RWPE2 (cell line): ENCODE results near the gene JPT1.

Experiments used
- ATAC-seq: fragments of 200-7000 bp; cut with Tn5 transposase; 3 replicates; pipeline ENCODE4 v1.9.1; 2021; ENCODE audit warnings: low read depth
- DNase-seq: peaks from one replicate; pipeline ENCODE4 v3.0.0-alpha.2; 2020; ENCODE audit warnings: low spot score
- H3K27ac ChIP-seq: fragments of 450-650 bp; 2 replicates; pipeline ENCODE4 v1.5.1; 2017; ENCODE audit warnings: mild to moderate bottlenecking; ENCODE audit not compliant: poor library complexity, severe bottlenecking
- H3K27me3 ChIP-seq: fragments of 250-450 bp; sonication (Bioruptor Pico); 2 replicates; pipeline ENCODE4 v1.5.1; 2021; ENCODE audit warnings: mild to moderate bottlenecking, moderate library complexity; ENCODE audit not compliant: insufficient read depth, poor library complexity, severe bottlenecking
- H3K36me3 ChIP-seq: fragments of 250-450 bp; sonication (Bioruptor Pico); 2 replicates; pipeline ENCODE4 v1.5.1; 2020; ENCODE audit warnings: low read depth, mild to moderate bottlenecking, moderate library complexity
- H3K4me1 ChIP-seq: fragments of 250-450 bp; sonication (Bioruptor Pico); 2 replicates; pipeline ENCODE4 v1.5.1; 2021; ENCODE audit warnings: mild to moderate bottlenecking, moderate library complexity; ENCODE audit not compliant: insufficient read depth, poor library complexity, severe bottlenecking
- H3K4me3 ChIP-seq: fragments of 250-450 bp; sonication (Bioruptor Pico); 2 replicates; pipeline ENCODE4 v1.5.1; 2021; ENCODE audit warnings: mild to moderate bottlenecking, moderate library complexity; ENCODE audit not compliant: severe bottlenecking
- H3K9me3 ChIP-seq: fragments of 250-450 bp; sonication (Bioruptor Pico); 2 replicates; pipeline ENCODE4 v1.5.1; 2021; ENCODE audit warnings: mild to moderate bottlenecking, moderate library complexity; ENCODE audit not compliant: severe bottlenecking
- CTCF ChIP-seq: fragments of 450-650 bp; IDR thresholded peaks from one replicate; pipeline ENCODE4 v1.5.1; 2017; ENCODE audit warnings: mild to moderate bottlenecking, moderate library complexity; ENCODE audit not compliant: poor library complexity, severe bottlenecking

The JPT1 gene

GRCh38 chr17:75131278-75132017, 22.9 kb downstream of the JPT1 start, which contains the start of gene NT5C:
Gene NT5C, minus strand, starts transcription at chr17:75131742. Its CDS starts 35 bp downstream, at chr17:75131707.
- DNase-seq: peak; percentile 82
- TF ChIP-seq CTCF: peak; percentile 83
- Histone ChIP-seq H3K9me3 (no peaks in the 10 kb centered on the region), H3K36me3 (peaks cover 40% of the 10 kb centered on the region), H3K4me3 (peak within 1 kb of the TSS; percentile 62), H3K27me3 (no peaks in the 10 kb centered on the region), H3K4me1 (peaks cover 11% of the 10 kb centered on the region), H3K27ac (peak within 1 kb of the TSS; percentile 87)
- ATAC-seq: peak; percentile 79

DNA sequence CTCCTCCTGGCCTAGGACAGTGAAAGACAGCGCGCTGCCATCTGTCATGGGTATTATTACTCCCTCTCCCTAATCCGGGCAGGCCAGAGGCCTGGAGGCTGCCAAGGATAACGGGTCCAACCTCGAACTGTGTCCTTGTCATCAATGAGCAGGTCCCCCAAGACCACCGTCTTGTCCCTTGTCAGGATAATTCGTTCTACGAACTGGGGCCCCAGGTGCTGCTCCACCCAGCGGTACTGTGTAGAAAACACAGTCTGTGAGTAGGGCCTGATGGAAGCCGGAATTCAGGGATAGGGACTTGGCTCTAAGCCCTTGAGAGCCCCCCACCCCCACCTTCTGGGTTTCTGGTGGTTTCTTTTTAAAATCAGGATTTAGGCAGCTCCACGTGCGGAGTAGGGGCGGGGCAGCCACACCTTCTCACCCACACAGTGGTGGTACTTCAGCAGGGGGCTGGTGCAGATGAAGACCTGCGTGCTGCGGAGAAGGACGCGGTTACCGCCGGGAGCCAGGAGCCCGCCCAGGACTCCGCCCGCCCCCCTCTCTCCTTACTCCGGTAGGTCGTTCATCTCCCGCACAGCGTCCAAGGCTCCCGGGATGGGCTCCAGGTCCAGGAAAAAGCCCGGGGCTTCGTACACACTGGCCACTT, 23.6 kb downstream of the JPT1 start:
- Histone ChIP-seq H3K27me3 (no peaks in the 10 kb centered on the region), H3K36me3 (peaks cover 33% of the 10 kb centered on the region), H3K27ac (peak overlapping the region; percentile 87), H3K4me1 (peaks cover 13% of the 10 kb centered on the region), H3K4me3 (peak overlapping the region; percentile 62), H3K9me3 (no peaks in the 10 kb centered on the region)
- peak; percentile 50 for ATAC-seq
- peak; percentile 59 for TF ChIP-seq CTCF
- DNase-seq: no peak

DNA sequence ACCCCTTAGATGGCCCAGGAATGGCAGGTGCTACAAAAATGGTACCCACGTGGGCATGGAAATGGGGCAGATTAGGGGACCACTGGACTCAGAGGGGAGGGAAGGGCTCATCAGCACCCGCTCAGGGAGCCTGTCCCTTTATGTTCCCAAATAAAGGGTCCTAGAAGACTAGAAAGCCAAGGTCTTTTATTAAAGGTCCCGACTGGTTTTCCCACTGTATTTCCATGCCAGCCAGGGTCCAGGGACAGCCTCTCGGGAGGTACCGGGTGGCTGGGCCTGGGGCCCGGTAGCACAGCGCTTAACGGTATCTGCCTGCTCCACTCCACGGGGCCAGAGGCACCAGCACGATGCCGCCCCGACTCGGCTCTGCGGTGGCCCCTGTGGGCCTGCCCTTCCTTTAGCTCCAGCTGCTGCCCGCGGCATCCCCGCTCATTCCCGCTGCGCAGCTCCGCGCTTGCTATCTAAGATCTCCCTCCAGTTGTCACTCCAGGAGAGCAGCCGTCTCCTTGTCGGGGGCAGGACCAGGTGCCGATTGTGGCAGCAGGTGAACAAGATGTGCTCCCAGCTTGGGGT, 24.2 kb downstream of the JPT1 start:
- ATAC-seq: no peak
- Histone ChIP-seq H3K9me3 (no peaks in the 10 kb centered on the region), H3K4me3 (peak overlapping the region; percentile 62), H3K4me1 (peaks cover 18% of the 10 kb centered on the region), H3K27ac (peak overlapping the region; percentile 87), H3K36me3 (peaks cover 27% of the 10 kb centered on the region), H3K27me3 (no peaks in the 10 kb centered on the region)
- no peak for TF ChIP-seq CTCF
- no peak for DNase-seq

GRCh38 chr17:75129576-75129975, 24.7 kb downstream of the JPT1 start:
- TF ChIP-seq CTCF: no peak
- no peak overlapping the region for H3K4me3 ChIP-seq
- no peak for DNase-seq
- H3K4me1 ChIP-seq: peaks cover 23% of the 10 kb centered on the region
- H3K36me3 ChIP-seq: peaks cover 21% of the 10 kb centered on the region
- H3K9me3 ChIP-seq: no peaks in the 10 kb centered on the region
- peak overlapping the region; percentile 87 for H3K27ac ChIP-seq
- no peaks in the 10 kb centered on the region for H3K27me3 ChIP-seq
- ATAC-seq: no peak
